MG63 (cell line): ENCODE results near the gene CFAP47. TPM values are rescaled to one million over a fixed set of nuclear protein-coding genes. Genes with fewer than 3 reads are reported as not detected.
"Not testable (repeated sequence)": the region's sequence is repeated elsewhere in the genome, so short reads cannot be mapped to it uniquely, and the experiment has no call there.

ENCODE experiments used
- DNase-seq: peaks from one replicate; pipeline ENCODE4 v3.0.0-alpha.2; 2020
- H3K27me3 ChIP-seq: fragments of 250-450 bp; sonication (Bioruptor Pico); 2 replicates; pipeline ENCODE4 v1.5.1; 2020; ENCODE audit warnings: mild to moderate bottlenecking, moderate library complexity
- H3K36me3 ChIP-seq: fragments of 250-450 bp; sonication (Bioruptor Pico); 2 replicates; pipeline ENCODE4 v1.5.1; 2020; ENCODE audit warnings: mild to moderate bottlenecking, moderate library complexity
- H3K4me3 ChIP-seq: fragments of 250-450 bp; sonication (Bioruptor Pico); 2 replicates; pipeline ENCODE4 v1.5.1; 2020; ENCODE audit warnings: mild to moderate bottlenecking, moderate library complexity
- H3K9me3 ChIP-seq: fragments of 250-450 bp; sonication (Bioruptor Pico); 2 replicates; pipeline ENCODE4 v1.5.1; 2020; ENCODE audit warnings: mild to moderate bottlenecking, moderate library complexity
- total RNA-seq: library from RNA; depleted of rRNA; stranded (reverse); fragments of >200 nt; shearing (Covaris generic); gene quantifications from 2 replicates; pipeline ENCODE4 v1.2.3, GENCODE V29; 2014; ENCODE audit warnings: low replicate concordance

CFAP47 gene
- total RNA-seq, 1 experiment from 2014 or later = not detected

GRCh38 chrX:36198575-36198974 lies 279.0 kb downstream of the CFAP47 start:
- Histone ChIP-seq H3K36me3 (no peaks in the 10 kb centered on the region), H3K4me3 (no peak overlapping the region), H3K9me3 (no peaks in the 10 kb centered on the region)

DNA sequence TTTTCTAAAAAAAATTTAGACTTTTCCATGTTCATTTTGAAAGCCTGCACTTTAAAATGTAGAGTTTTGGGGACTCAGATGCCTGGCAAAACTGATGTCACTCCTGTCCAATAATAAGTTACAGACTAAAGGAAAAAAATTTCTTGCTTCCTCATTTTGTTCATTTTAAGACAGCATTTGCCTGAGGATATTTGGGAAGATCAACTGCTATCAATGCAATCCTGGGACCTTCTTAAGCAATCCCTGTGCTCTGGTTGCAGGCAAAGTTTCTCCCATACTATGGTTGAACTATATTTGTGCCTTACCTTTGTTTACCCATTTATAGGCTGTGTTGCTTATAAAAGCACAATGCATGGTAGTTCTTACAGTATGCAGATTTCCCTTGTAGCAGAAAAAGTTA lies 280.4 kb downstream of the CFAP47 start:
- Histone ChIP-seq H3K9me3 (no peaks in the 10 kb centered on the region), H3K36me3 (no peaks in the 10 kb centered on the region), H3K27me3 (no peaks in the 10 kb centered on the region), H3K4me3 (no peak overlapping the region)
- DNase-seq = no peak

More at GRCh38 chrX:36198575-36198974, 279.0 kb downstream of the CFAP47 start:
- no peaks in the 10 kb centered on the region for H3K27me3 ChIP-seq
- DNase-seq = no peak

DNA sequence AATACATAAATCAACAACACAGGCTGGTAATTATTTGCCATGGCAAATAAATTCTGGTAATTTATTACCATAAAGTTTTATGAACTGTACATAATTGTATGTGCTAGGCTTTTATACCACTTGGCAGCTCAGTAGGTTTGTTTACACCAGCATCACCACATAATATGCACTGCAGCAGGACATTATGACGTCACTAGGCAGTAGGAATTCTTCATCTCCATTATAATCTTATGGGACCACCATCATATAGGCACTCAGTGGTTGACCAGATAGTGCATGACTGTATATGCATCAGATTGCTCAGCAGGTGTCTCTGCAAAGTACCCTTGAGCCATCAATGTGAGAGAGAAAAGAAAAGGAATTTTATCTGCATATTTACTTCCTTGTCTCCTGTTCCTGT lies 295.4 kb downstream of the CFAP47 start:
- H3K4me3 ChIP-seq = no peak overlapping the region
- no peaks in the 10 kb centered on the region for H3K9me3 ChIP-seq
- no peak for DNase-seq
- H3K36me3 ChIP-seq = no peaks in the 10 kb centered on the region
- H3K27me3 ChIP-seq = no peaks in the 10 kb centered on the region

- Histone ChIP-seq H3K36me3 (no peaks in the 10 kb centered on the region), H3K4me3 (no peak overlapping the region), H3K9me3 (no peaks in the 10 kb centered on the region), H3K27me3 (no peaks in the 10 kb centered on the region)
- DNase-seq = no peak
Measured at GRCh38 chrX:36218801-36219200, 299.3 kb downstream of the CFAP47 start.

- DNase-seq, H3K36me3 ChIP-seq, H3K9me3 ChIP-seq, H3K4me3 ChIP-seq, H3K27me3 ChIP-seq: not testable (repeated sequence)
Measured at GRCh38 chrX:36234840-36235528, 315.4 kb downstream of the CFAP47 start.

GRCh38 chrX:36241397-36241796 lies 321.9 kb downstream of the CFAP47 start:
- H3K36me3 ChIP-seq = no peaks in the 10 kb centered on the region

GRCh38 chrX:36266155-36266554 lies 346.6 kb downstream of the CFAP47 start:
- Histone ChIP-seq H3K9me3 (no peaks in the 10 kb centered on the region), H3K4me3 (no peak overlapping the region), H3K36me3 (no peaks in the 10 kb centered on the region), H3K27me3 (no peaks in the 10 kb centered on the region)
- DNase-seq = no peak

More at GRCh38 chrX:36241397-36241796, 321.9 kb downstream of the CFAP47 start:
- Histone ChIP-seq H3K9me3 (no peaks in the 10 kb centered on the region), H3K4me3 (no peak overlapping the region), H3K27me3 (no peaks in the 10 kb centered on the region)
- DNase-seq = no peak

DNA sequence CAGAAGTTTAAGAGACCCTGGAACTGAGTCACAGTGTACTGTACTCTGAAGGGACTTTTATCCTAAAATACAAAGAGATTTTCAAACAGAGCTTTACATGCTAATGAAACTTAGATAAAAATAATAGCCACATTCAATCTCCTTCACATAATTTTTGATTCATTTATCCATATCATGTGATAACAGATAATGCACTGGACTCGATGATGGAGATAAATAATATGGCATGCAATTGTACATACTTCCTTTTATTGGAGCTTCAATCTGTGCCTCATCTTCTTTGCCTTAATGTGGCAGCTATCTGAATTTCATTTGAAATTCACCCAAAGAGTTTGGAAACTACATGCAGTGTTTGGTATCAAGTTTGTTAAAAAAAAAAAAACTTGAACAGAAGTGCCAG lies 390.6 kb downstream of the CFAP47 start:
- no peaks in the 10 kb centered on the region for H3K9me3 ChIP-seq
- no peaks in the 10 kb centered on the region for H3K36me3 ChIP-seq
- H3K4me3 ChIP-seq = no peak overlapping the region
- DNase-seq = no peak
- H3K27me3 ChIP-seq = no peaks in the 10 kb centered on the region

- Histone ChIP-seq H3K27me3 (no peaks in the 10 kb centered on the region), H3K9me3 (no peaks in the 10 kb centered on the region), H3K36me3 (no peaks in the 10 kb centered on the region), H3K4me3 (no peak overlapping the region)
- no peak for DNase-seq
Measured at GRCh38 chrX:36314303-36314702, 394.8 kb downstream of the CFAP47 start.

- H3K9me3 ChIP-seq = no peaks in the 10 kb centered on the region
- H3K4me3 ChIP-seq = no peak overlapping the region
- no peaks in the 10 kb centered on the region for H3K27me3 ChIP-seq
- H3K36me3 ChIP-seq = no peaks in the 10 kb centered on the region
- DNase-seq = no peak
Measured at GRCh38 chrX:36334572-36334971, 415.0 kb downstream of the CFAP47 start.

GRCh38 chrX:36336751-36337150 lies 417.2 kb downstream of the CFAP47 start:
- DNase-seq = no peak

GRCh38 chrX:36344301-36344700 lies 424.8 kb downstream of the CFAP47 start:
- H3K4me3 ChIP-seq = no peak overlapping the region
- no peaks in the 10 kb centered on the region for H3K36me3 ChIP-seq
- DNase-seq = no peak
- no peaks in the 10 kb centered on the region for H3K9me3 ChIP-seq
- no peaks in the 10 kb centered on the region for H3K27me3 ChIP-seq

More at GRCh38 chrX:36336751-36337150, 417.2 kb downstream of the CFAP47 start:
- H3K9me3 ChIP-seq = no peaks in the 10 kb centered on the region
- H3K27me3 ChIP-seq = no peaks in the 10 kb centered on the region
- H3K36me3 ChIP-seq = no peaks in the 10 kb centered on the region
- no peak overlapping the region for H3K4me3 ChIP-seq

DNA sequence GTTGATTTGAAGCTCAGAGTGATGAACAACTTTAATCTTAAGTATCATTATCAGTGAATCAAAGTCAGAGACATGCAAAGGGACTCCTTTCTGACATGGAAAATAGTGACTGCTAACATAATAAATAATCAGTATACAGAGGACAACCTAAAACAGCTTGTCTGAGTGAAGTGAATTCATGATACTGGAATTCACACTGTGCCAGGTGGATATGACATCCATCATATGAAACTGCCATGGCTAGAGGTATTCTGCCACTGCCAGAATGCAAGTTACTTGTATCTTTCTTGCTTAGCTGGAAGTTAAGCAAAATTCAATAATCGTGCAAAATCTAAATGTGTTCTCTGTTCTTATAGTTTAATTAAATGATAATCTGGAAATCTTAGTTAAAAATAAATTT lies 429.0 kb downstream of the CFAP47 start:
- DNase-seq = no peak
- Histone ChIP-seq H3K9me3 (no peaks in the 10 kb centered on the region), H3K27me3 (no peaks in the 10 kb centered on the region), H3K36me3 (no peaks in the 10 kb centered on the region), H3K4me3 (no peak overlapping the region)

GRCh38 chrX:36357855-36358254 lies 438.3 kb downstream of the CFAP47 start:
- DNase-seq = no peak
- no peaks in the 10 kb centered on the region for H3K9me3 ChIP-seq
- no peaks in the 10 kb centered on the region for H3K27me3 ChIP-seq
- H3K36me3 ChIP-seq = no peaks in the 10 kb centered on the region
- no peak overlapping the region for H3K4me3 ChIP-seq

DNA sequence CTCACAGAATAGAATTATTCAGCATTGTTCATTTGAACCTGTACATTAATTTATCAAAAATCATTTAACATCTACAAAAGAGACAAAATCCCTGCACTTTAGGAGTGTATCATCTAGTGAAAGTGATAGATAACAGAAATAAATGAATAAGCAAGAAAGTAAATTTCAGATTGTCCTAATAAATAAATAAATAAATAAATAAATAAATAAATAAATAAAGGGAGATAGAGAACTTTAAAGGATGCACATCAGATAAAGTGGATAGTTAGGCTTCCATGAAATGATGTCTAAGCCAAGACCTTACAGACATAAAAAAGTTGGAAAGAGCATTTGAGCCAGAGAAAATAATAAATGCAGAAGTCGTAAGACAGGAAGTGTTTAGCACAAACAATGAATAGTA lies 444.7 kb downstream of the CFAP47 start:
- no peaks in the 10 kb centered on the region for H3K27me3 ChIP-seq
- H3K9me3 ChIP-seq = no peaks in the 10 kb centered on the region
- H3K4me3 ChIP-seq = no peak overlapping the region
- no peaks in the 10 kb centered on the region for H3K36me3 ChIP-seq
- DNase-seq = no peak

DNA sequence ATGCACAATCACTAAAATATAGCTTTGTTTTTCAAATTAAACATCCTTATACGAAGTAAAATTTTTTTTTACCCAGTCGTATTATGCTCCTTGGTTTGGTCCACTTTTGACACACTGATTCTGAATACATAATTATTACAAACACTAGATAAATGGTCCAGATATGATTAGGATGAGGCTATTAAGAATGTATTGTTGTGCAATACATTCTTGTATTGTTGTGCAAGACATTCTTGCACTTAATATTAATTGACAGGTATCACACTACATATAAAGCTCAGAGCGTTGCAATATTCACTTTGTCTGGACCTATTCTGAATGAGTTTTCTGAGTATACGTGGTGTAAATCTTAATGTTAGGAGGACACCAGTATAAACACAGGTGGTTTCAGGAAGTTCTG lies 464.0 kb downstream of the CFAP47 start:
- no peaks in the 10 kb centered on the region for H3K36me3 ChIP-seq
- no peak overlapping the region for H3K4me3 ChIP-seq
- no peak for DNase-seq
- no peaks in the 10 kb centered on the region for H3K27me3 ChIP-seq
- no peaks in the 10 kb centered on the region for H3K9me3 ChIP-seq

- no peaks in the 10 kb centered on the region for H3K36me3 ChIP-seq
- no peaks in the 10 kb centered on the region for H3K27me3 ChIP-seq
- DNase-seq = no peak
- H3K9me3 ChIP-seq = no peaks in the 10 kb centered on the region
- H3K4me3 ChIP-seq = no peak overlapping the region
Measured at GRCh38 chrX:36388901-36389300, 469.4 kb downstream of the CFAP47 start.

DNA sequence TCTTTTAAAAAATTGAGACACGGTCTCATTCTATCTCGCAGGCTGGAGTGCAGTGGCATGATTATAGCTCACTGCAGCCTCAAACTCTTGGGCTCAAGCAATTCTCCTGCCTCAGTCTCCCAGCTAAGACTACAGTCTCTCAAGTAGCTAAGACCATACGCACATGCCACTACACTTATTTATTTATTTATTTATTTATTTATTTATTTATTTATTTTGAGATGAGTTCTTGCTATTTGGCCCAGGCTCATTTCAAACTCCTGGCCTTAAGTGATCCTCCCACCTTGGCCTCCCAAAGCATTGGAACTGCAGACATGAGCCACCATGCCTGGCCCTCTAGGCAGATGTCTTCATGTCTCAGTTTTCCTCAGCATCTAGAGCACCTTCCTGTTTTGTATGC lies 482.2 kb downstream of the CFAP47 start:
- Histone ChIP-seq H3K36me3 (no peaks in the 10 kb centered on the region), H3K4me3 (no peak overlapping the region), H3K27me3 (no peaks in the 10 kb centered on the region), H3K9me3 (no peaks in the 10 kb centered on the region)
- no peak for DNase-seq
